ENCODE results near the gene RGCC.

Gene RGCC

DNA sequence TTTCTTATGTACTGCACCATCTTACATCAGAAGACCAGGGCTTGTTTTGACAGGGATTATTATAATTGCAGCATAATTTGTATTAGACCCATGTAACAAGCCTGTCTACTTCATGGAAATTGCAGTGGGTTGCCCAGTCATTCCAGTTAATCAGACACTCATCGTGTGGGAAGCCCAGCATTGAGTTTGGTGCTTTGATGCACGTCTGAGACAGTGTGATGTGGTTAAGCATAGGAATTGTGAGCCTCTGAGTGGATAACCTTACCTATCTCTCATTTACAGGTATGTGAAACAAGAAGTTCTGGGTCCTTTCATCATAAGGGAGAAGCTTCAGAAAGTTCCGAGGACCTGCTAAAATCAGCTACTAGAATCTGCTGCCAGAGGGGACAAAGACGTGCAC is 12.8 kb downstream of the RGCC start:
- ATAC-seq (replicated peaks) (no peak), DNase-seq (no peak)
- Mint-ChIP-seq H3K9me3 (no peaks in the 10 kb centered on the region), H3K27me3 (no peaks in the 10 kb centered on the region), H3K36me3 (ENCODE audit: insufficient read depth) (peaks cover 80% of the 10 kb centered on the region), H3K4me1 (ENCODE audit: low read depth in 2 of 2) (peaks cover 17 to 29% of the 10 kb centered on the region in 2 donors), H3K27ac (peak overlapping the region; percentile 88 to 97), H3K4me3 (no peak overlapping the region)

DNA sequence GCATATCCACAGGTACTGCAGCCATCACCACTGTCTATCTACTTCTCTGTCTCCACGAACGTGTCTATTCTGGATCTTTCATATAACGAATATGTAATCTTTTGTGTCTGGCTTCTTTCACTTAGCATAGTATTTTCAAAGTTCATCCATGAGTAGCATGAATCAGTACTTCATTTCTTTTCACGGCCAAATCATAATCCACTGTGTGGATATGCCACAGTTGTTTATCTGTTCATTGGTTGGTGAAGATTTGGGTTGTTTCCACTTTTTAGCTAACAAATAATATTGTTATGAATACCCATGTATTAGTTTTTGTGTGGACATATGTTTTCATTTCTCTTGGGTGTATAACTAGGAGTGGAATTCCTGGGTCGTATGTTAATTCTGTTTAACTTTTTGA is 14.4 kb downstream of the RGCC start:
- peak; percentile 31 for ATAC-seq (replicated peaks)
- H3K9me3 Mint-ChIP-seq = no peaks in the 10 kb centered on the region
- H3K27ac Mint-ChIP-seq = peak overlapping the region; percentile 27 to 86
- H3K27me3 Mint-ChIP-seq = no peaks in the 10 kb centered on the region
- no peak for DNase-seq
- H3K4me3 Mint-ChIP-seq = no peak overlapping the region
- peaks cover 3 to 13% of the 10 kb centered on the region in 2 donors for H3K4me1 Mint-ChIP-seq (ENCODE audit: low read depth in 2 of 2)
- peaks cover 64% of the 10 kb centered on the region for H3K36me3 Mint-ChIP-seq (ENCODE audit: insufficient read depth)

DNA sequence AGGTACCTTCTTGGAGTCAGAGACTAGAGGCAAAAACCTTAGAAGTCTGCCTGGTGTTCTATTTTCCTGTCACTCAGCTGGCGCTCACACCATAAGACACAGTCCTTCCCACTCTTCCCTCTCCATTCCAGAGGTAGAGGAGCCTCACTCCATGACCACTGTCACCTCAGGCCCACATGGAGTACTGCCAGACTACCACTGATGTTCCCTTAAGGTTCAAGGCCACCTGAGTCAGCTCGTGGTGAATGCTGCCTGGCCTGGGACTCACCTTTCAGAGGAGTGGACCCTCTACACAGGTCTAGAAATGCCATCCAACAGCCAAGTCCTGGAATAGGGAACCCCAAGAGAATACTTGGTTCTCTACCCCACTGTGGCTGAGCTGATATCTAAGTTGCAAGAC is 29.9 kb downstream of the RGCC start:
- H3K27ac Mint-ChIP-seq = no peak overlapping the region
- no peaks in the 10 kb centered on the region for H3K9me3 Mint-ChIP-seq
- H3K36me3 Mint-ChIP-seq (ENCODE audit: insufficient read depth) = peaks cover 4% of the 10 kb centered on the region
- ATAC-seq (replicated peaks) = no peak
- H3K27me3 Mint-ChIP-seq = no peaks in the 10 kb centered on the region
- no peak for DNase-seq
- no peak overlapping the region for H3K4me3 Mint-ChIP-seq
- peaks cover 7 to 19% of the 10 kb centered on the region in 2 donors for H3K4me1 Mint-ChIP-seq (ENCODE audit: low read depth in 2 of 2)

DNA sequence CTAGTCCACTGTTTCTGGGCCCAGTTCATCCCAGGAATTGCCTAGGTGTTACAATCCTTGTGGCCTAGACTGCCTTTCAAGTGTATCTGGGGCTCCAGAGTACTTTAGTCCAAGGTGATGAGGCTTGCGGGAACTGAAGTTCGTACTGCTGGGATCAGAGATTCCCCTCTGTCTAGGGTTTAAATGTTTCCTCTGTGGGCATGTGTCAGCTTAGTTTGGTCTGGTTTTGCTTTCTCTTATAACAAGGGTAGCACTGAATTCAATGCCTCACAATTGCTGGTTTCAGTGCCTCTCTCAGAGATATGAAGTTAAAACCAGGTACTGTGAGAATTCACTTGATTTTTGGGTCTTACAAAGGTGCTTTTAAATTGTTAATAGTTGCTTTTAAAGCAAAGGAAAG is 30.8 kb downstream of the RGCC start:
- DNase-seq = no peak
- H3K36me3 Mint-ChIP-seq (ENCODE audit: insufficient read depth) = peaks cover 8% of the 10 kb centered on the region
- ATAC-seq (replicated peaks) = no peak
- H3K4me3 Mint-ChIP-seq = peak overlapping the region in 1 of 2 donors; percentile 52
- H3K27me3 Mint-ChIP-seq = no peaks in the 10 kb centered on the region
- H3K27ac Mint-ChIP-seq = peak overlapping the region in 1 of 2 donors; percentile 72
- peaks cover 16 to 28% of the 10 kb centered on the region in 2 donors for H3K4me1 Mint-ChIP-seq (ENCODE audit: low read depth in 2 of 2)
- no peaks in the 10 kb centered on the region for H3K9me3 Mint-ChIP-seq

DNA sequence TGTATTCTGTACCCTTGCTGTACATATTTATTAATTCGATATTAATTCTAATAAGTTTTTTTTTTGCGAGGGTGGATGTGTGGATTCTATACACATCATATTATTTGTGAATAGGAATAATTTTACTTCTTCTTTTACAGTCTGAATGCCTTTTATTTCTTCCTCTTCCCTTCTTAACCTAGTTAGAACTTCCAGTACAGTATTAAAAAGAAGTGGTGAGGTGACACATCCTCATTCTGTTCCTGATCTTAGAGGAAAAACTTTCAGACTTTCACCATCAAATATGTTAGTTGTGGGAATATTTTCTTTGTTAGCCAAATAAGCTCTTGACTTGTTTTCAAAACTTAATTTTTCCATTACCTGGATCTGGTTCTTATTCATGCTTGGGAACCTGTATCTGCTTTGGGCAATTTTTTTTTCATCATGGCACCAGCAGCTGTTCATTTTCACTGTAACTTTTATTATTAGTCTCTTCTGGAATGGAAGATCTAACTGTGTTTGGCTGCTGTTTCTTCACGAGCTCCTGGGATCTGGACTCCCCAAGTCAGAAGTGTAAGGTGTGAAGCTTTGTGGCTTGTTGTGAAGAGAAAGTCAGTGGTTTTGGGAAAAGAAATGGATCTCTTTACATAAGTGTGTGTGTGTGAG is 33.1 kb downstream of the RGCC start:
- no peaks in the 10 kb centered on the region for H3K27me3 Mint-ChIP-seq
- ATAC-seq (replicated peaks) = no peak
- H3K27ac Mint-ChIP-seq = peak overlapping the region in 1 of 2 donors; percentile 54
- peaks cover 8% of the 10 kb centered on the region for H3K36me3 Mint-ChIP-seq (ENCODE audit: insufficient read depth)
- H3K9me3 Mint-ChIP-seq = no peaks in the 10 kb centered on the region
- peaks cover 24 to 37% of the 10 kb centered on the region in 2 donors for H3K4me1 Mint-ChIP-seq (ENCODE audit: low read depth in 2 of 2)
- H3K4me3 Mint-ChIP-seq = no peak overlapping the region
- DNase-seq = no peak

DNA sequence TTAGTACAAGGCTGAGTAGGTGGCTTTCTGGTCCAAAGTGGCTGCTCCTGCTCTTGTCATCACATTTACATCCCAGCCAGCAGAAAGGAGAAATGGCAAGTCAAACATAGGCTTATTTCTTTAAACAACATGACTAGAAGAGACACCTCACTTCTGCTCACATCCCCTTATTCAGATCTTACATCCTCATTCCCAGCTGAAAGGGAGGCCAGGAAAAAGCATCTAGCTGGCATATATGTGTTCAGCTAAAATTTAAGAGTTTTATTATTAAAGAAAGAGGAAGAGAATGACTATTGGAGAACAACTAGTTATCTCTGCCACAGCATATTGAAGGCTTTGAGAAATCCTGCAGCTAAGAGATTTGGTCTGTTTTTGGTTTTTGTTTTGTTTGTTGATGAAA is 34.1 kb downstream of the RGCC start:
- Mint-ChIP-seq H3K4me3 (peak overlapping the region in 1 of 2 donors; percentile 43), H3K27me3 (no peaks in the 10 kb centered on the region), H3K9me3 (no peaks in the 10 kb centered on the region), H3K27ac (peak overlapping the region; percentile 92 to 99), H3K4me1 (ENCODE audit: low read depth in 2 of 2) (peaks cover 24 to 37% of the 10 kb centered on the region in 2 donors), H3K36me3 (ENCODE audit: insufficient read depth) (peaks cover 8% of the 10 kb centered on the region)
- ATAC-seq (replicated peaks) (no peak), DNase-seq (no peak)

DNA sequence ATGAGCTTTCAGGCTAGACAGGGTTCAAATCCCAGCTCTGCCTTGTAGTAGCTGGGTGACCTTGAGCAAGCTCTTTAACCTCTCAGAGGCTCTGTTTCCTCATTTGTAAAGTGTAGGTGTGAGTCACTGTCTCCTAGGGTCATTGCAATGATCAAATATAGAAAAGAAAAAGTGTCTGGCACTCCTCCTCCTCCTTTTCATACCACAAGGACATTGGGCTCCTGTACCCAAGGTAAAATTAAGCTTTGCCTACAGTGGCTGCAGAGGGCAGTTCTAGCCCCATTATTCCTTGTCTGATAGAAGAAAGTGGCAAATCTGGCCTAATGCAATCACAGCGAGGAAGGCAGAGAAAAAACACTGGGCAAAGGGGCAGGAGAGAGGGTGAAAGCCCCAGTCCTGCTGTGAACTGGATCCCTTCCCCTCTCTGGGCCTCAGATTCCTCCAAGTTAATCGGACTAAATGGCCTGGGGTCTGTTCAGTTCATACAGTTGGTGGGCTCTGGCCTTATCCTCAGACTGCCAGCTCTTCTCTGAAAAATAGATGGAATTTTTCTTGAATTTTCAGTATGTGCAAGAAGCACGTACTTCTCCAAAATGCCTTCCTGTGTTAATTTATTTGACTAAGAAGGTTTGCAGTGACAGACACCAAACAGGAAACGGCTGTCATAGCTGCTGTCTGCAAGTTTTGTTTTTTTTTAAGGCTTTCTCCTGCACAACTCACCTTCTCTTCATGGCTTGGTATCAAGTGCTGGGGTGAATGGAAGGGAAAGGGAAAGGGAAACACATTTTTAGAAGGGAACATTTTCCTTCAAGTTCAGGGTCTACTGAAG is 35.3 kb downstream of the RGCC start:
- Mint-ChIP-seq H3K27me3 (no peaks in the 10 kb centered on the region), H3K36me3 (ENCODE audit: insufficient read depth) (peaks cover 8% of the 10 kb centered on the region), H3K4me1 (ENCODE audit: low read depth in 2 of 2) (peaks cover 24 to 37% of the 10 kb centered on the region in 2 donors), H3K9me3 (no peaks in the 10 kb centered on the region), H3K27ac (peak overlapping the region; percentile 92 to 99), H3K4me3 (peak overlapping the region; percentile 43 to 57)
- DNase-seq = peak in 2 of 3 experiments; percentile 25 to 41
- ATAC-seq (replicated peaks) = peak; percentile 86

DNA sequence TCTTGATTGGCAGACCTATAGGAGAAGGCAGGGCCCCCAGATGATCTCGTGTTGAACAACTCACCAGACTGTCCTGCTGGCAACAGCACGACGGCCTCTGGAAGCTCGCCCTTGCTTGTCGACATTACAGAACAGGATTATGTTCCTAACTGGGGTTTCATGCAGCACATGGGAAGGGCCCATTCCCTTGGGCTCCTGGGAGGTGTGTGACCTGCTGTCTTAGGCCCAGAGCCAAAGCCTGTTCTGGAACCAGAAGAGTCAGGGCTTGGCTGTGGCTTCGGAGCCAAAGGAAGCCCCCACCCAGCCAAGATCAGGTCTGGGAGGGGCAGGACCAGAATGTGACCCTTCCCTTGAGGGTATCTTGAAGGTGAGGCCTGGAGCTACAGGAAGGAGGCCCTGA is 36.9 kb downstream of the RGCC start:
- peak overlapping the region; percentile 92 to 99 for H3K27ac Mint-ChIP-seq
- DNase-seq = no peak
- H3K9me3 Mint-ChIP-seq = no peaks in the 10 kb centered on the region
- H3K36me3 Mint-ChIP-seq (ENCODE audit: insufficient read depth) = peaks cover 8% of the 10 kb centered on the region
- no peak for ATAC-seq (replicated peaks)
- no peaks in the 10 kb centered on the region for H3K27me3 Mint-ChIP-seq
- no peak overlapping the region for H3K4me3 Mint-ChIP-seq
- H3K4me1 Mint-ChIP-seq (ENCODE audit: low read depth in 2 of 2) = peaks cover 27 to 32% of the 10 kb centered on the region in 2 donors

DNA sequence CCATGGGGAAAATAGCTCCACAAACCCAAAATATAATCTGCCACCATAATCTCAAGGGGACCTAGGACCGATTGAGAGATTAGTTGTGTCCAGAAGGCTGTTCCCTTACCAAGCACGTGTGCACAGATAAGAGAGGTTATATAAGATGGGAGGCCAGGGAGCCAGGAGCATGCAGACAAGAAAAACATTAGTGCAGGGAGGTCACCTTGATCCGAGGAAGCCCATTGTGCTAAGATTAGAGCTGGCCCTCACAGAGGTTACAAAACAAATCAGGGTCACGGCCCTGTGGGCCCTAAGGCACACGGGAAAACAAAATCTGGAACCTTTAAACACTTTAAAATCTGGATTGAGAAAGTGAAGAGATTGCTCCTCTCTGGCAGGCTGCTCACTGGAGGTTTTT is 37.7 kb downstream of the RGCC start:
- H3K4me3 Mint-ChIP-seq = no peak overlapping the region
- no peaks in the 10 kb centered on the region for H3K27me3 Mint-ChIP-seq
- no peaks in the 10 kb centered on the region for H3K9me3 Mint-ChIP-seq
- ATAC-seq (replicated peaks) = no peak
- H3K36me3 Mint-ChIP-seq (ENCODE audit: insufficient read depth) = peaks cover 8% of the 10 kb centered on the region
- peaks cover 27 to 33% of the 10 kb centered on the region in 2 donors for H3K4me1 Mint-ChIP-seq (ENCODE audit: low read depth in 2 of 2)
- peak overlapping the region; percentile 92 to 99 for H3K27ac Mint-ChIP-seq
- DNase-seq = no peak

DNA sequence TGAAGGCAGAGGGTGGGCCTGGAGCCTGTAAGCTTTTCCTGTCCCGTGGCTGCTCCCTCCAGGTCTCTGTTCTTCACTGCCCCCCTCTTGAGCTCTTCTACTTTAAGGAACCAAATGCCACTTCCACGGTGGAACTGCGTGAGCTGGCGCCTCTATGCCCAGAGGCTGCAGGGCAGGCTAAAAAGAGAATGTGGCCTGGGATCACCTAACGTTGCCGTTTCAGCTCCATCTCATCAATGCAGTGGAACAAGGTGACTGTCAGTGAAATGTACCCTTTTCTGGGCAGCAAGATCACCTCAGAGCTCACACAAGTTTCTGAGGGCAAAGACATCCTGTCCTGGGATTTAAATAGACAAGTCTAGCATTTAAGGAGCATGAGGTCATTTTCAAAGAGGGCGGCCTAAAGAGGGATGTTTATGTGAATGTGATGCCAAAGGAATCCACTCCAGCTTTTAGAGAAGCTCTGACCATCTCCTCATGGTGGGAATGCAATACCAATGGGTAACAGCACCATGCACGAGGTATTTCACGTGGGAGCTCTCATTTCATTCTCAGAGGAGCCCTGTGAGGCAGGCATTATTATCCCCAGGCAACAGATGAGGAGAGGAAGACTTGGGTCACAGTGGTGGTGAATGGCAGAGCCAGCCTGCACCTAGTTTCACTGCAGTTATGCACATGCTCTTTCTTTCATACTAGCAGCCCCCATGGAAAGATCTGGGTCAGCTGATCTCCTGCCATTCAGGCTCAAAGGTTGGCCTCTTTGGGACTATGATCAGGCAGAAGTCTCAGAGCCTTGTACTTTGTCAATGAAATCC is 39.3 kb downstream of the RGCC start:
- no peak for ATAC-seq (replicated peaks)
- DNase-seq = no peak
- Mint-ChIP-seq H3K9me3 (no peaks in the 10 kb centered on the region), H3K27ac (peak overlapping the region; percentile 5 to 67), H3K4me3 (no peak overlapping the region), H3K36me3 (ENCODE audit: insufficient read depth) (peaks cover 4% of the 10 kb centered on the region), H3K27me3 (no peaks in the 10 kb centered on the region), H3K4me1 (ENCODE audit: low read depth in 2 of 2) (peaks cover 34 to 35% of the 10 kb centered on the region in 2 donors)

DNA sequence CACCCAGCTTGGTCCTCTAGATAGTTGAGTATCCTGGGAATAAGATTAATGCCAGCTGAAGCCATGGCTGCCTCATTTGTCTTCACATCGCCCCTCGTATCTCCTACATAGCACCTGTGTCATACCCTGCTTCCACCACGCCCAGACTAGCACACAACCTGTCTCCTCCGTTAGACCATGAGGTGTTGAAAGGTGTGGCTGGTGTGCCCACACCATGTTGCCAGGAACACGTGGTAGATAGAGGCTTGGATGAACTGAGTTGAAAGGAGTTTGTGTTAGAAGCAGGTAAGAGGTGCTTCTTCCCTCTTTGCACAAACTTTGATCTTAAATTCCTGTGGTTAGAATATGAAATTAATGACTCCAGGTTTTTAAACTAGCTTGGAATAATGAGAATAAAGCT is 40.1 kb downstream of the RGCC start:
- Mint-ChIP-seq H3K27me3 (no peaks in the 10 kb centered on the region), H3K4me1 (ENCODE audit: low read depth in 2 of 2) (peaks cover 30 to 31% of the 10 kb centered on the region in 2 donors), H3K36me3 (ENCODE audit: insufficient read depth) (peaks cover 3% of the 10 kb centered on the region), H3K27ac (peak overlapping the region; percentile 9 to 45), H3K9me3 (no peaks in the 10 kb centered on the region), H3K4me3 (no peak overlapping the region)
- ATAC-seq (replicated peaks) (no peak), DNase-seq (no peak)

DNA sequence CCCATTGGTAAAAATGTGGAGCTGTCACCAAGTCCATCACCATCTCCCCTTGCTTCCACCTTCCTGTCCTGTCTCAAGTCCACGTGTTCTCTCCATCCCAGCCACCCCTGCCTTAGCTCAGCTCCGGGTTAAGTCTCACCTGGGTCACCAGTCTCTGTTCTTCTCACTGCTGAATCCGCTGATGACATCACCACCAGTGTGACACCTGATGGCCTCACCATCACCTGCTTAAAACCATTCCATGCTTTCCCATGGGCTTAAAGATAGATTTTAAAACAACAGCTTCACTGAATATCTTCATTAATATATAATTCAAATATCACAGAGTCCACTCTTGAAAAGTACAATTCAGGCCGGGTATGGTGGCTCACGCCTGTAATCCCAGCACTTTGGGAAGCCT is 42.1 kb downstream of the RGCC start:
- Mint-ChIP-seq H3K36me3 (ENCODE audit: insufficient read depth) (no peaks in the 10 kb centered on the region), H3K9me3 (peaks cover 0 to 6% of the 10 kb centered on the region in 2 donors), H3K27ac (no peak overlapping the region), H3K4me3 (no peak overlapping the region), H3K27me3 (no peaks in the 10 kb centered on the region), H3K4me1 (ENCODE audit: low read depth in 2 of 2) (peaks cover 17 to 25% of the 10 kb centered on the region in 2 donors)
- ATAC-seq (replicated peaks) (no peak), DNase-seq (no peak)

DNA sequence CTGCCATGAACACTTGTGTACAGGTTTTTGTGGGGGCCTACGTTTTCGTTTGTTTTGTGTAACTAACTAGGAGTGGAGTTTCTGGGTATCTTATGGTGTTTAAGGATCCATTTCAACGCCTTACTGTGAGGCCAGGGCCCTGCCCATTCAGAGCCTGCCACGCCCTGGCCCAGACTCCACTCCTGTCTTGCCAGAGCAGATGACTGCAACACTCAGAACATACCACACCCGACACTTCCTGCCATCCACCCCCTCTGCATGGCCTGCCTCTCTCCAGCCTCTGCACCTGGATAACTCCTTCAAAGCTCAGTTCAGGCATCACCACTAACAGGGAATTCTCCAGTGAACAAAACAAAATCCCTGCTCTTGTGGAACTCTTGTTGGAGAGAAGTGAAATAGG is 43.2 kb downstream of the RGCC start:
- H3K27ac Mint-ChIP-seq = peak overlapping the region; percentile 53 to 78
- ATAC-seq (replicated peaks) (peak; percentile 61), DNase-seq (no peak)
- H3K4me3 Mint-ChIP-seq = peak overlapping the region in 1 of 2 donors; percentile 39
- H3K36me3 Mint-ChIP-seq (ENCODE audit: insufficient read depth) = no peaks in the 10 kb centered on the region
- no peaks in the 10 kb centered on the region for H3K27me3 Mint-ChIP-seq
- peaks cover 0 to 6% of the 10 kb centered on the region in 2 donors for H3K9me3 Mint-ChIP-seq
- H3K4me1 Mint-ChIP-seq (ENCODE audit: low read depth in 2 of 2) = peaks cover 20 to 29% of the 10 kb centered on the region in 2 donors

Data from effector memory CD8-positive, alpha-beta T cell (primary cell).